Kidney (tissue), 14 donors: Measurements from ENCODE around the gene ELOVL2. TPM values are rescaled to one million over a fixed set of nuclear protein-coding genes. Genes with fewer than 3 reads are reported as not detected.

Experiments used
- DNase-seq, 5 donors: peaks; one replicate each; pipeline ENCODE4 v3.0.0-alpha.2; 2013 to 2020
- FAIRE-seq: peaks from 2 replicates; lab custom pipeline; 2012; peaks lifted over from hg19 to GRCh38; lab: Jason Lieb, UNC
- H3K27ac ChIP-seq, 2 donors: one replicate each; pipeline ENCODE4 v1.7.0; 2013; ENCODE audit warnings: low read depth in 2 of 2, low read length in 2 of 2, inconsistent platforms in 1 of 2
- H3K27me3 ChIP-seq: one replicate; pipeline ENCODE4 v1.7.1; 2013; ENCODE audit warnings: low read length, inconsistent platforms; ENCODE audit not compliant: control insufficient read depth, insufficient read depth
- H3K36me3 ChIP-seq, 3 donors: one replicate each; pipeline versions ENCODE4 v1.7.0 to v1.7.1; 2013; ENCODE audit warnings: low read length in 3 of 3, control low read depth in 1 of 3, inconsistent platforms in 1 of 3; ENCODE audit not compliant: insufficient read depth in 3 of 3, control insufficient read depth in 2 of 3
- H3K4me1 ChIP-seq, 3 donors: one replicate each; pipeline versions ENCODE4 v1.7.0 to v1.7.1; 2013; ENCODE audit warnings: low read length in 3 of 3, inconsistent platforms in 1 of 3, low read depth in 1 of 3; ENCODE audit not compliant: control insufficient read depth in 2 of 3, insufficient read depth in 2 of 3
- H3K4me3 ChIP-seq, 3 donors: one replicate each; pipeline versions ENCODE4 v1.7.0 to v1.8.1; 2013; ENCODE audit warnings: low read length in 3 of 3, control low read depth in 1 of 3, inconsistent platforms in 1 of 3
- H3K9ac ChIP-seq, 3 donors: one replicate each; pipeline versions ENCODE4 v1.7.0 to v1.7.1; 2013; ENCODE audit warnings: low read length in 3 of 3, control low read depth in 1 of 3, inconsistent platforms in 1 of 3
- H3K9me3 ChIP-seq, 3 donors: one replicate each; pipeline versions ENCODE4 v1.7.0 to v1.7.1; 2013; ENCODE audit warnings: low read length in 3 of 3, control low read depth in 1 of 3, inconsistent platforms in 1 of 3; ENCODE audit not compliant: control insufficient read depth in 2 of 3, insufficient read depth in 1 of 3
- CTCF ChIP-seq: IDR thresholded peaks from 3 replicates; pipeline ENCODE4 v1.5.1; 2012; ENCODE audit warnings: mild to moderate bottlenecking, moderate library complexity, borderline replicate concordance; ENCODE audit not compliant: insufficient read depth; ENCODE audit errors: extremely low read depth
- intact Hi-C: fragments of 100-400 bp; cut with DNase I; formaldehyde crosslinking; loops from one replicate; pipeline ENCODE4 v1.11.1; 2022
- polyA plus RNA-seq: library from polyadenylated mRNA; stranded (reverse); fragments of 350-450 nt; fragmentation: Illumina TruSeq; extraction: RNeasy Lipid Tissue Mini Kit (QIAGEN cat#74804); gene quantifications from one replicate; pipeline ENCODE4 v1.2.3, GENCODE V29; 2014; ENCODE audit warnings: low read depth, low replicate concordance; ENCODE audit not compliant: insufficient read depth
- total RNA-seq: library from RNA; stranded (reverse); fragmentation: NEBNext Ultra II Directional; extraction: Animal tissue kit (Norgen Biotek cat#: 25700); gene quantifications from one replicate; pipeline ENCODE4 v1.2.1, GENCODE V29; 2021
- donor health status: control.
- donor health status: control.
- donor health status: control.
- donor health status: control.
- donor health status: control.
- donor health status: DM: yes; HTN: yes; CAD: no.
- donor health status: Normal renal cell carcinoma (clear cell type).

The ELOVL2 gene
- total and polyA plus RNA-seq, 2 donors from 2014 or later = 0.79 TPM; not detected in 1

- FAIRE-seq (no peak), DNase-seq (no peak)
- no peaks in the 10 kb centered on the region for H3K9me3 ChIP-seq
- H3K27ac ChIP-seq = no peak overlapping the region
- intact Hi-C loops = no loop called here
- no peak for TF ChIP-seq CTCF
- H3K4me1 ChIP-seq = no peaks in the 10 kb centered on the region
- no peaks in the 10 kb centered on the region for H3K27me3 ChIP-seq
- H3K4me3 ChIP-seq = no peak overlapping the region
- H3K9ac ChIP-seq = no peak overlapping the region
- no peaks in the 10 kb centered on the region for H3K36me3 ChIP-seq
Measured at GRCh38 chr6:11030904-11031303, 13.2 kb downstream of the ELOVL2 start.

GRCh38 chr6:11028959-11029358, 15.1 kb downstream of the ELOVL2 start:
- H3K4me3 ChIP-seq = no peak overlapping the region
- DNase-seq (no peak), FAIRE-seq (no peak)
- H3K9ac ChIP-seq = no peak overlapping the region
- TF ChIP-seq CTCF = no peak
- intact Hi-C loops = no loop called here
- no peaks in the 10 kb centered on the region for H3K4me1 ChIP-seq
- no peaks in the 10 kb centered on the region for H3K36me3 ChIP-seq
- H3K27me3 ChIP-seq = no peaks in the 10 kb centered on the region
- H3K9me3 ChIP-seq = no peaks in the 10 kb centered on the region
- no peak overlapping the region for H3K27ac ChIP-seq

- Histone ChIP-seq H3K9me3 (no peaks in the 10 kb centered on the region), H3K27me3 (no peaks in the 10 kb centered on the region), H3K4me1 (no peaks in the 10 kb centered on the region), H3K27ac (no peak overlapping the region), H3K9ac (no peak overlapping the region), H3K36me3 (no peaks in the 10 kb centered on the region), H3K4me3 (no peak overlapping the region)
- FAIRE-seq (no peak), DNase-seq (no peak)
- no peak for TF ChIP-seq CTCF
- intact Hi-C loops = no loop called here
Measured at GRCh38 chr6:11027565-11028110, 16.5 kb downstream of the ELOVL2 start.
